ENCODE data around the gene SYCE3. TPM values are rescaled to one million over a fixed set of nuclear protein-coding genes. Genes with fewer than 3 reads are reported as not detected.

Gene SYCE3
- total RNA-seq, 1 experiment from 2014 or later: not detected

DNA sequence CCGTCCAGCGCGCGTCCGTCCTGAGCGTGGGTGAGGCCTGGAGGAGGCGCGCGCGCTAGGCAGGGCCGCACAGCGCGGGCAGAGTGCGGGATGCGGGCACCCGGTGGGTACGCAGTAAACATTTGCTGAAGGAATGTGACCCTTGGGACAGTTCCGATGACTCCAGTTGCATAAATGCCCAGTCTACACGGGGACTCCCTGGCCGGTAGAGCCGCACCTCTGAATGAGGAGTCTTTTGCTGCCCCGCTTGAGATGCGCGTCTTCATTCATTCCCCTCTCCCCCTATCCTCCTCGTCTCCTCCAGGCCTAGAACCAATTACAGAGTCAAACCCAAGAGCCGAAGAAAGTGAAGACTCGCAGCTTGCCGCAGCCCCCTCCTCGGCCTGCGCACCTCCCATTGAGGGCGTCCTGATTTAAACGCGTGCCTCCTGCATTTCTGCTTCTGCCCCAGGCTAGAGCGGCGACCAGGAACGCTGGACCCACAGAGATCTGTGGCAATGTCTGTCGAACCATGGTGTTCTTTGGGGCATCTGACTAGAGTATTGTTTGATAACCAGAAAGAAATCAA, 20.7 kb upstream of the SYCE3 start:
- no TSS peak for BruUV-seq (replicated peaks)
- Histone ChIP-seq H3K9me3 (ENCODE audit: low read depth, low read length, poor library complexity, severe bottlenecking) (no peaks in the 10 kb centered on the region), H3K27me3 (replicated peaks; ENCODE audit: insufficient read depth, low read depth, low read length, poor library complexity) (no peaks in the 10 kb centered on the region), H3K36me3 (ENCODE audit: insufficient read depth, low read length, poor library complexity, severe bottlenecking) (no peaks in the 10 kb centered on the region), H3K4me1 (ENCODE audit: insufficient read depth, low read length, poor library complexity, severe bottlenecking) (no peaks in the 10 kb centered on the region), H3K27ac (ENCODE audit: low read depth, low read length, poor library complexity, severe bottlenecking) (peak overlapping the region; percentile 92), H3K4me3 (ENCODE audit: low read depth, low read length, poor library complexity, severe bottlenecking) (peak overlapping the region; percentile 74)
- no peak for DNase-seq (ENCODE audit: low spot score)
- CTCF ChIA-PET: interaction anchor here (0.5 kb wide), 1 partner anchor 37 kb away, joined by 4 read pairs; no protein-coding TSS in a partner anchor
- TF ChIP-seq EZH2 (IDR thresholded peaks at IDR 0.05; ENCODE audit: borderline replicate concordance, low read depth, low read length, poor library complexity, severe bottlenecking): no peak
- TF ChIP-seq, protein P1, sequence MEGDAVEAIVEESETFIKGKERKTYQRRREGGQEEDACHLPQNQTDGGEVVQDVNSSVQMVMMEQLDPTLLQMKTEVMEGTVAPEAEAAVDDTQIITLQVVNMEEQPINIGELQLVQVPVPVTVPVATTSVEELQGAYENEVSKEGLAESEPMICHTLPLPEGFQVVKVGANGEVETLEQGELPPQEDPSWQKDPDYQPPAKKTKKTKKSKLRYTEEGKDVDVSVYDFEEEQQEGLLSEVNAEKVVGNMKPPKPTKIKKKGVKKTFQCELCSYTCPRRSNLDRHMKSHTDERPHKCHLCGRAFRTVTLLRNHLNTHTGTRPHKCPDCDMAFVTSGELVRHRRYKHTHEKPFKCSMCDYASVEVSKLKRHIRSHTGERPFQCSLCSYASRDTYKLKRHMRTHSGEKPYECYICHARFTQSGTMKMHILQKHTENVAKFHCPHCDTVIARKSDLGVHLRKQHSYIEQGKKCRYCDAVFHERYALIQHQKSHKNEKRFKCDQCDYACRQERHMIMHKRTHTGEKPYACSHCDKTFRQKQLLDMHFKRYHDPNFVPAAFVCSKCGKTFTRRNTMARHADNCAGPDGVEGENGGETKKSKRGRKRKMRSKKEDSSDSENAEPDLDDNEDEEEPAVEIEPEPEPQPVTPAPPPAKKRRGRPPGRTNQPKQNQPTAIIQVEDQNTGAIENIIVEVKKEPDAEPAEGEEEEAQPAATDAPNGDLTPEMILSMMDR (conservative IDR thresholded peaks at IDR 0.05; ENCODE audit: low read depth, low read length): no peak
- POLR2A ChIA-PET (ENCODE audit: low non-redundant PET): no interaction called here
- intact Hi-C loops (cut with micrococcal nuclease; ENCODE audit: unreplicated experiment): no loop called here

DNA sequence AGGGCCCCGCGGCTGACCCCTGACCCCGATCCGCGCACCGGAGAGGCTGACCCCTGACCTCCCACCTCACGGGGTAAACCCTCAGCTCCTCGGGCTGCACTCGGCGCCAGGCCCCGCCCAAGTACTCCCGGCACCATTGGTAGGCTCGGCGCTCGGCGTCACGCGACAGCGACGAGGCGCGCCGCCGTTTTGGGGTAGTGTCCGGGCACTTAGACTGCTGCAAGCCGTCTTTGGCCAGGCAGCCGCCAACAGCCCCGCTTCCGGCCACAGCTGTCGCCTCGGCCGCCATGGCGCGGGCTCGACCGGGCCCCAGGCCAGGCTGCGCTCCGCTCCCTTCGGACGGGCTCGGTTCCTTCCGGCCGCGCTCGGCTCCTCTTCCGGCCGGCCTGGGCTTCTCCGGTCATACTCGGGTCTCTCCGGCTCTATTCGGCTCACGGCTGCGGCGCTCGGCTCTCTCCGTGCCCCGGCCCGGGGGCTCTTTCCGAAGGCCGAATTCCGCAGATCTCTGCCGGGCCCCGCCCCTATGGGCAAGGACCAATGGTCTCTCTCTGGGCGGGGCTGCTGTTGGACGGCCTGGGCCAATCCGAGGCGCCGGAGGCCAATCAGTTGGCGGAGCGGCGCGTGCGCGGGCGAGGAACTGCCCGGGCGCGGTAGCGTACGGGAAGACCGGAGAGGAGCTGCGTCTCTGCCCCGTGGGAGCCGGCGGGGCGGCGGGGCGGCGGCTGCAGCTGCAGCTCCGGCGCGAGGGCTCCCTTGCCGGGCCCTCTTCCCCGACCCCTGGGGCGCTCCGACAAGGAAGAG, 20.0 kb upstream of the SYCE3 start, which contains the start of gene CHKB:
Gene CHKB (minus strand): TSS at position 357 of the 801 bp plus-strand sequence. CDS start 68 bp downstream, at position 289.
- H3K27ac ChIP-seq (ENCODE audit: low read depth, low read length, poor library complexity, severe bottlenecking): peak within 1 kb of the TSS; percentile 92
- H3K36me3 ChIP-seq (ENCODE audit: insufficient read depth, low read length, poor library complexity, severe bottlenecking): no peaks in the 10 kb centered on the region
- H3K9me3 ChIP-seq (ENCODE audit: low read depth, low read length, poor library complexity, severe bottlenecking): no peaks in the 10 kb centered on the region
- no TSS peak for BruUV-seq (replicated peaks)
- no peak for TF ChIP-seq EZH2 (IDR thresholded peaks at IDR 0.05; ENCODE audit: borderline replicate concordance, low read depth, low read length, poor library complexity, severe bottlenecking)
- TF ChIP-seq, protein P1 (conservative IDR thresholded peaks at IDR 0.05; ENCODE audit: low read depth, low read length): no peak
- no peaks in the 10 kb centered on the region for H3K27me3 ChIP-seq (replicated peaks; ENCODE audit: insufficient read depth, low read depth, low read length, poor library complexity)
- intact Hi-C loops (cut with micrococcal nuclease; ENCODE audit: unreplicated experiment): no loop called here
- no peaks in the 10 kb centered on the region for H3K4me1 ChIP-seq (ENCODE audit: insufficient read depth, low read length, poor library complexity, severe bottlenecking)
- H3K4me3 ChIP-seq (ENCODE audit: low read depth, low read length, poor library complexity, severe bottlenecking): peak within 1 kb of the TSS; percentile 74
- ChIA-PET CTCF (interaction anchor here (0.5 kb wide), 1 partner anchor 37 kb away, joined by 4 read pairs; no protein-coding TSS in a partner anchor), POLR2A (ENCODE audit: low non-redundant PET) (no interaction called here)
- DNase-seq (ENCODE audit: low spot score): peak; percentile 99

DNA sequence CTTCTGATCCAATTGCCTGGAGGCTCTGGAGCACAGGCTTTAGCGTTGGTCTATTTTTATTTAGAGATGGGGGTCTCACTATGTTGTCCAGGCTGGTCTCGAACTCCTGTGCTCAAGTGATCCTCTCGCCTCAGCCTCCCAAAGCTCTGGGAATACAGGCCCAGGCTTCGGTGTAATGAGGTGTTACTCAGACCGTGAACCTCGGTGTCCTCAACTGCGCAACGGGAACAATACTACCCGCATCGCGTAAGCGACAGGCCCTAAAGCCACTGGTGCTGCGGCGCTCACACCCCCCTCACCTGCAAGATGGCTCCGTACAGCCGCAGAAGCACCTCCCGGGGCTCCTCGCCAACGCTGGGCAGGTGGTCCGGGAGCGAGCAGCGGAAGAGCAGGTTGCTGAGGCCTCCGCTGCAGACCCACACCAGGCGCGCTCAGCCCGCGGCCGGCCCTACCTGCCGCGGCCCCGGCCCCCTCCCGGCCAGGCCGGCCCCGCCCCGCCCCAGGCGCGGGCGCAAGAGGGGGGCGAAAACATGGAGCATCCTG, 19.3 kb upstream of the SYCE3 start:
- no peak for TF ChIP-seq EZH2 (IDR thresholded peaks at IDR 0.05; ENCODE audit: borderline replicate concordance, low read depth, low read length, poor library complexity, severe bottlenecking)
- Histone ChIP-seq H3K9me3 (ENCODE audit: low read depth, low read length, poor library complexity, severe bottlenecking) (no peaks in the 10 kb centered on the region), H3K27me3 (replicated peaks; ENCODE audit: insufficient read depth, low read depth, low read length, poor library complexity) (no peaks in the 10 kb centered on the region), H3K4me1 (ENCODE audit: insufficient read depth, low read length, poor library complexity, severe bottlenecking) (no peaks in the 10 kb centered on the region), H3K4me3 (ENCODE audit: low read depth, low read length, poor library complexity, severe bottlenecking) (peak overlapping the region; percentile 74), H3K36me3 (ENCODE audit: insufficient read depth, low read length, poor library complexity, severe bottlenecking) (no peaks in the 10 kb centered on the region), H3K27ac (ENCODE audit: low read depth, low read length, poor library complexity, severe bottlenecking) (peak overlapping the region; percentile 92)
- no peak for DNase-seq (ENCODE audit: low spot score)
- BruUV-seq (replicated peaks): TSS peak; percentile 55
- intact Hi-C loops (cut with micrococcal nuclease; ENCODE audit: unreplicated experiment): no loop called here
- ChIA-PET POLR2A (ENCODE audit: low non-redundant PET) (no interaction called here), CTCF (no interaction called here)
